SJSA1 (cell line): ENCODE results near the gene NSD1. TPM values are rescaled to one million over a fixed set of nuclear protein-coding genes. Genes with fewer than 3 reads are reported as not detected.

ENCODE experiments used
- DNase-seq, 2 experiments: peaks; one replicate each; pipeline ENCODE4 v3.0.0-alpha.2; 2015 to 2020; ENCODE audit warnings: low spot score in 2 of 2, low read depth in 1 of 2
- H3K27ac ChIP-seq: fragments of 250-450 bp; sonication (Bioruptor Pico); 2 replicates; pipeline ENCODE4 v1.5.1; 2020; ENCODE audit warnings: mild to moderate bottlenecking, moderate library complexity
- H3K27me3 ChIP-seq: fragments of 250-450 bp; sonication (Bioruptor Pico); replicated peaks from 2 replicates; pipeline ENCODE4 v1.5.1; 2020; ENCODE audit warnings: mild to moderate bottlenecking, moderate library complexity
- H3K36me3 ChIP-seq: fragments of 250-450 bp; sonication (Bioruptor Pico); 2 replicates; pipeline ENCODE4 v1.5.1; 2020; ENCODE audit warnings: mild to moderate bottlenecking
- H3K4me1 ChIP-seq: fragments of 250-450 bp; sonication (Bioruptor Pico); replicated peaks from 2 replicates; pipeline ENCODE4 v1.6.1; 2021; ENCODE audit warnings: mild to moderate bottlenecking
- H3K4me3 ChIP-seq: fragments of 250-450 bp; sonication (Bioruptor Pico); 2 replicates; pipeline ENCODE4 v1.5.1; 2020; ENCODE audit warnings: mild to moderate bottlenecking
- H3K9me3 ChIP-seq: fragments of 250-450 bp; sonication (Bioruptor Pico); replicated peaks from 2 replicates; pipeline ENCODE4 v1.5.1; 2020; ENCODE audit warnings: mild to moderate bottlenecking
- total RNA-seq: library from RNA; depleted of rRNA; stranded (reverse); fragments of >200 nt; shearing (Covaris generic); gene quantifications from 2 replicates; pipeline ENCODE4 v1.2.3, GENCODE V29; 2014; rRNA removed

Gene NSD1, protein sequence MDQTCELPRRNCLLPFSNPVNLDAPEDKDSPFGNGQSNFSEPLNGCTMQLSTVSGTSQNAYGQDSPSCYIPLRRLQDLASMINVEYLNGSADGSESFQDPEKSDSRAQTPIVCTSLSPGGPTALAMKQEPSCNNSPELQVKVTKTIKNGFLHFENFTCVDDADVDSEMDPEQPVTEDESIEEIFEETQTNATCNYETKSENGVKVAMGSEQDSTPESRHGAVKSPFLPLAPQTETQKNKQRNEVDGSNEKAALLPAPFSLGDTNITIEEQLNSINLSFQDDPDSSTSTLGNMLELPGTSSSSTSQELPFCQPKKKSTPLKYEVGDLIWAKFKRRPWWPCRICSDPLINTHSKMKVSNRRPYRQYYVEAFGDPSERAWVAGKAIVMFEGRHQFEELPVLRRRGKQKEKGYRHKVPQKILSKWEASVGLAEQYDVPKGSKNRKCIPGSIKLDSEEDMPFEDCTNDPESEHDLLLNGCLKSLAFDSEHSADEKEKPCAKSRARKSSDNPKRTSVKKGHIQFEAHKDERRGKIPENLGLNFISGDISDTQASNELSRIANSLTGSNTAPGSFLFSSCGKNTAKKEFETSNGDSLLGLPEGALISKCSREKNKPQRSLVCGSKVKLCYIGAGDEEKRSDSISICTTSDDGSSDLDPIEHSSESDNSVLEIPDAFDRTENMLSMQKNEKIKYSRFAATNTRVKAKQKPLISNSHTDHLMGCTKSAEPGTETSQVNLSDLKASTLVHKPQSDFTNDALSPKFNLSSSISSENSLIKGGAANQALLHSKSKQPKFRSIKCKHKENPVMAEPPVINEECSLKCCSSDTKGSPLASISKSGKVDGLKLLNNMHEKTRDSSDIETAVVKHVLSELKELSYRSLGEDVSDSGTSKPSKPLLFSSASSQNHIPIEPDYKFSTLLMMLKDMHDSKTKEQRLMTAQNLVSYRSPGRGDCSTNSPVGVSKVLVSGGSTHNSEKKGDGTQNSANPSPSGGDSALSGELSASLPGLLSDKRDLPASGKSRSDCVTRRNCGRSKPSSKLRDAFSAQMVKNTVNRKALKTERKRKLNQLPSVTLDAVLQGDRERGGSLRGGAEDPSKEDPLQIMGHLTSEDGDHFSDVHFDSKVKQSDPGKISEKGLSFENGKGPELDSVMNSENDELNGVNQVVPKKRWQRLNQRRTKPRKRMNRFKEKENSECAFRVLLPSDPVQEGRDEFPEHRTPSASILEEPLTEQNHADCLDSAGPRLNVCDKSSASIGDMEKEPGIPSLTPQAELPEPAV (N-terminal part only)
- total RNA-seq = 41.4 and 47.7 TPM in 2 replicates

DNA sequence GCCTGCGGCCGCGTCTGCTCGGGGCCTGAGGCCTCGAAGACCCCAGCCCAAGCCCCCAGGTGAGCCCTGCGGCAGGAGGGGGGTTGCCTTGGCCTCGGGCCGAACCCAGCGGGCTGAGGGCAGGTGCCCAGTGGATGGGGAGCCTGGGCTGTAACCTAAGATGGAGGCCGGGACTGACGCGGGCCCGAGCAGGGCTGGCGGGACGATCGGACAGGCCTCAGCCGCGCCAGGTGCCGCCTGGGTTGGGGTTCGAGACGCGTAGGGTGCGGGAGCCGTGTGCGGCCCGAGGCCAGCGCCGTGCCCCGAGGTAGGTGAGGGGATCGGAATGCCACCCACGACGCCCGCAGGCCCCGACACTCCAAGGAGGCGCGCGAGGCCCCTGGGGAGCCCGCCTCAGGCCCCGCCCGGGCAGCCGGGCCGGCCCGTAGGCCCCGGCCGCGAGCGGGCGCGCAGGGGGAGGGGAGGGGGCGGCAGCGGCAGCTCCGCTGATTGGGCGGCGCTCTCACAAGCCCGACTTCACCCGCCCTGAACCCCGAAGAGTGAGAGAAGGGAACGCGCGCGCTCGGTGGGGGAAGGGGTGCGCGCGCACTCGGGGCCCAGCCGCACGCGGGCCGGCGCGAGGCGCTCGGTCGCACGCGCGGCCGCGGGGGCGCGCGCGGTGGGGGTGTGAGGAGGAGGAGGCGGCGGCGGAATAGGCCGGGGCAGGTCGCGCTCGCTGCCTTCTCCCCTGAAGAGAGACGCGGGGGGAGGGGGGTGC, at the start of gene NSD1:
NSD1 (plus strand) TSS at position 678 of the 757 bp plus-strand sequence. CDS start 1,331 bp downstream, outside the sequence.
- Histone ChIP-seq H3K36me3 (peaks cover 40% of the 10 kb centered on the region), H3K4me1 (peaks cover 49% of the 10 kb centered on the region), H3K27me3 (no peaks in the 10 kb centered on the region), H3K4me3 (peak within 1 kb of the TSS; percentile 68), H3K9me3 (peaks cover 7% of the 10 kb centered on the region; the same call in 1 of the 2 replicates), H3K27ac (peak within 1 kb of the TSS; percentile 28)
- peak; percentile 73 to 84 for DNase-seq

DNA sequence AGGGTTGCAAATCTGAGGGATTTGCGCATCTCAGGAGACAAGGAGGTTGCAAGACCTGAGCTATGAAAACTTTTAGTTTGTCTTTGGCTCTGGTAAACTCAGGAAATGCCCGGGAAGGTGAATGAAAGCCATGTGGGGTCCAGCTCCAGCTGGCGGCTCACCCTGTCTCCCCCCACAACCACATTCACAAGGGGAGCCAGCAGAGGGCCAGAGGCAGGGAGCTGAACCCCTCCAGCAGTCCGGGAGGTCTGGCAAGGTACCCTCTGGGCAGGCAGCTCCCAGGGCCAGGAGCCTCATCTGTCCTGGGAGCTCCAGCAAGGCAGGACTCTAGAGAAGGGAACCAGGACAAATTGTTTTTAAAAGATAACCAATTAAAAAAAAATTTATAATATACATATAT, 49.4 kb upstream of the NSD1 start:
- H3K27me3 ChIP-seq = peaks cover 10% of the 10 kb centered on the region; the same call in 1 of the 2 replicates
- DNase-seq = no peak
- H3K4me1 ChIP-seq = peaks cover 7% of the 10 kb centered on the region
- no peak overlapping the region for H3K4me3 ChIP-seq
- no peaks in the 10 kb centered on the region for H3K36me3 ChIP-seq
- no peaks in the 10 kb centered on the region for H3K9me3 ChIP-seq
- H3K27ac ChIP-seq = no peak overlapping the region

DNA sequence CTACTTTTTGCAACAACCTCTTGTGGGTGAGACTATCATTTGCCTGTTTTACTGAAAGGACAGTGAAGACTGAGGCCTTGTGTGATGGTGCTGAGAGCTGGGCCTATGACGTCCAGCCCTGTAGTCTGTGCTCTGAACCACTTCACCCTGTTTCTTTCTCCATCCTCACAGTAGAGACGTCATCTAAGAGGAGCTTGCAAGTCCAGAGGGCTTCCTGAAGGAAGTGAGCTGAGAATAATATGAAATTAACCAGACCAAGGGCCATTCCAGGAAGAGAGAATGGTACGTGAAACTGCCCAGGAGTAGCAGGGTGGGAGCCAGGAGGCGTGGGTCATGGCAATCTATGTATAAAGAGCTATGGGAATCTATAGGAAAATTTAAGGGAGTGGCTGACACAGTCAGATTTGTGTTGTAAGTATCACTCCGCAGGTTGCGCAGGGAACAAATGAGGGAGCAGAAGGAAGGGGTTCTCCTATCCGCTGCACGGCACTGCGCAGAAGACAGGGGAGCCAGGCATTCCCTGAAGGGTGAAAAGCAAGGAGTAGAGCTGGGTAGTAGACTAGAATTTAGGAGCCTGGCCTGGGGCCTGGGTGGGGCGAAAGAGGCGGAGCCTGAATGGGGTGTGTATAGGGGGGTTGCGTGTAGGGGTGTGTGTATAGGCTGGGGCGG, 47.5 kb upstream of the NSD1 start:
- H3K4me3 ChIP-seq = no peak overlapping the region
- H3K27me3 ChIP-seq = peaks cover 10% of the 10 kb centered on the region; the same call in 1 of the 2 replicates
- peaks cover 7% of the 10 kb centered on the region for H3K4me1 ChIP-seq
- no peaks in the 10 kb centered on the region for H3K36me3 ChIP-seq
- no peak for DNase-seq
- no peak overlapping the region for H3K27ac ChIP-seq
- H3K9me3 ChIP-seq = no peaks in the 10 kb centered on the region

DNA sequence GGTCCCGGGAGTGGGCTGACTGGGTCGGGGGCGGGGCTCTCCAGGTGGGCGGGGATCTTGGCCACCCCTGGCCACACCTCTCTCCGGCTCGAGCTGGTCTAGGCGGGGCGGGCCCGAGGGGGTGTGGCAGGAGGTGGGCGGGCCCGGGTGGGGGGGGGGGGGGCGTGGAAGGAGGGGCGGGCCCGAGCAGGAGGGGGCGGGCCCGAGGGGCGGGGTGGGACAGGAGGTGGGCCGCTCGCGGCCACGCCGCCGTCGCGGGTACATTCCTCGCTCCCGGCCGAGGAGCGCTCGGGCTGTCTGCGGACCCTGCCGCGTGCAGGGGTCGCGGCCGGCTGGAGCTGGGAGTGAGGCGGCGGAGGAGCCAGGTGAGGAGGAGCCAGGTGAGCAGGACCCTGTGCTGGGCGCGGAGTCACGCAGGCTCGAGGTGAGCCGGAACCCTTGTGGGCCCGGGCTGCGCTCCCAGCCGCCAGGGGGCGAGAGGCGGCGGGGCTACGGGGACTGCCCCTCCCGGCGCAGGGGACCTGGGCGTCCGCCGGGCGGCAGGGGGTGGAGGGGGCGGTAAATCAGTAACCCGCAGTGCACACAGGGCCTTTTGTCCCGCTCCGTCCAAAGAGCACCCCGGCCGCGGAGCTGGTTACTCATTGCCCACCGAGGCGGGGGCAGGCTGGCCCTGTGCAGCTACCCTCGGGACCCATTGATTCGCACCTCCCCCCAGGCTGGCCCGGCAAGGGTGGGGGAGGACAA, 46.7 kb upstream of the NSD1 start, which contains the start of gene FGFR4:
FGFR4 (plus strand) TSS at position 262 of the 744 bp plus-strand sequence. CDS start 2,688 bp downstream, outside the sequence.
- H3K27ac ChIP-seq = no peak within 1 kb of the TSS
- H3K4me1 ChIP-seq = peaks cover 7% of the 10 kb centered on the region
- peak within 1 kb of the TSS; percentile 38 for H3K4me3 ChIP-seq
- DNase-seq = peak; percentile 79 to 80
- H3K27me3 ChIP-seq = peaks cover 10% of the 10 kb centered on the region; the same call in 1 of the 2 replicates
- no peaks in the 10 kb centered on the region for H3K9me3 ChIP-seq
- H3K36me3 ChIP-seq = no peaks in the 10 kb centered on the region

DNA sequence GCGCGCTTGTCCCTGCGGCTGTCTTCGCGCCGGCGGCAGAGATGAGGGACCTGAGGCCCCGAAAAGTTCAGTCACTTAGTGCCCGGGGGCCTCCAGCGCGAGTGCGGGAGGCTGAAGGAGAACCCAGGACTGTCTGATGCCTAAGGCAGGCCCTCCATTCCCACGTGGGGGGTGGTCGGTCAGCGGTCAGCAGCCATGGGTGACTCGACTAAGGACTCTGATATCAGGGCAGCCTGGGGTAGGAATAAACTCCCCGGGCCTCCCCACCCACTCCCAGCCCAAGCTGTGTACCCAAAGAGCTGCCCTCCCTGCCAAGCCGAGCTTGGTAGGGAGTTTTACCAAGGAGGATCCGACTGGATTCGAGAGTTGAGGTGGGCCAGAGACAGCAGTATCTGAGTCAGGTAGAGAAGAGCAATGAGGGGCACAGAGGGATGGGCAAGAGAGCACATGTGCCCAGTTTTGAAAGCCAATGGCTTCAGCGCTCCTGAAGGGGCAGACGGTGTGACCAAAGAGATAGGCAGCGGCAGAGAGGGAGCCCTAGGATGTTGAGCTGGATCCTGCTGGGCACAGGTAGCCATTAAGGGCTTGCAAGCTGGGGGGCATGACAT, 46.1 kb upstream of the NSD1 start:
- H3K4me1 ChIP-seq = peaks cover 7% of the 10 kb centered on the region
- H3K9me3 ChIP-seq = no peaks in the 10 kb centered on the region
- H3K36me3 ChIP-seq = no peaks in the 10 kb centered on the region
- H3K4me3 ChIP-seq = peak overlapping the region; percentile 38
- no peak overlapping the region for H3K27ac ChIP-seq
- DNase-seq = no peak
- peaks cover 10% of the 10 kb centered on the region; the same call in 1 of the 2 replicates for H3K27me3 ChIP-seq

DNA sequence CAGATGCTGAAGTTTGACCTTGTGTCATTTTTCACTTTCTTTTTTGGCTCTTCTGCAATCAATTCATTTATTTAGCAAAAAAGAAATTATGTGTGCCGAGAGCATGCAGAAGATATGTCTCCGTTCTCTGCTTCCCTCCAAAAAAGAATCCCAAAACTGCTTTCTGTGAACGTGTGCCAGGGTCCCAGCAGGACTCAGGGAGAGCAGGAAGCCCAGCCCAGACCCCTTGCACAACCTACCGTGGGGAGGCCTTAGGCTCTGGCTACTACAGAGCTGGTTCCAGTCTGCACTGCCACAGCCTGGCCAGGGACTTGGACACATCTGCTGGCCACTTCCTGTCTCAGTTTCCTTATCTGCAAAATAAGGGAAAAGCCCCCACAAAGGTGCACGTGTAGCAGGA, 44.4 kb upstream of the NSD1 start:
- Histone ChIP-seq H3K4me1 (peaks cover 7% of the 10 kb centered on the region), H3K27ac (no peak overlapping the region), H3K36me3 (no peaks in the 10 kb centered on the region), H3K9me3 (no peaks in the 10 kb centered on the region), H3K4me3 (no peak overlapping the region), H3K27me3 (0 out of 2 replicates have a peak, but pooled peaks cover 4% of the 10 kb centered on the region)
- no peak for DNase-seq

DNA sequence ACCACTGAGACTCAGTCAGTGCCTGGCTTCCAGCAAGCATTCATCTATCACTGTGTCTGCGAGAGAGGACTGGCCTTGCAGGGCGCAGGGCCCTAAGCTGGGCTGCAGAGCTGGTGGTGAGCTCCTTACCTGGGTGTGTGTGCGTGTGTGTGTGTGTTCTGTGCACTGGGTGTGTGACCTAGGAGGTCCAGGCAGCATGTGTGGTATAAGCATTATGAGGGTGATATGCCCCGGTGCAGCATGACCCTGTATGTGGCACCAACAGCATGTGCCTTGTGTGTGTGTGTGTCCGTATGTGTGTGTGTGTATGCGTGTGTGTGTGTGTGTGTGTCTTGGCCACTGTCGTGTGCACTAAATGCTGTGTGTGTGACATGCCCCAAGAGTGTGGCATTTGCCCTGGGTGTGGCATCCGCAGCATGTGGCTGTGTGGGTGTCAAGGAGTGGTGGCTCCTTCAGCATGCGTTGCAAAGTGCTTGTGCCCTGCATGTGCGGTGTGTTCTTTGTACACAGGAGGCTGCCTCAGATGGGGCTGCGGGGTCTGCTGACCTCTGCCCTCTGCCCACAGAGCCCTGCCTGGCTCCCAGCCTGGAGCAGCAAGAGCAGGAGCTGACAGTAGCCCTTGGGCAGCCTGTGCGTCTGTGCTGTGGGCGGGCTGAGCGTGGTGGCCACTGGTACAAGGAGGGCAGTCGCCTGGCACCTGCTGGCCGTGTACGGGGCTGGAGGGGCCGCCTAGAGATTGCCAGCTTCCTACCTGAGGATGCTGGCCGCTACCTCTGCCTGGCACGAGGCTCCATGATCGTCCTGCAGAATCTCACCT, 43.5 kb upstream of the NSD1 start:
- Histone ChIP-seq H3K27me3 (0 out of 2 replicates have a peak, but pooled peaks cover 3% of the 10 kb centered on the region), H3K36me3 (no peaks in the 10 kb centered on the region), H3K27ac (no peak overlapping the region), H3K4me1 (peaks cover 7% of the 10 kb centered on the region), H3K9me3 (no peaks in the 10 kb centered on the region), H3K4me3 (no peak overlapping the region)
- DNase-seq = no peak

DNA sequence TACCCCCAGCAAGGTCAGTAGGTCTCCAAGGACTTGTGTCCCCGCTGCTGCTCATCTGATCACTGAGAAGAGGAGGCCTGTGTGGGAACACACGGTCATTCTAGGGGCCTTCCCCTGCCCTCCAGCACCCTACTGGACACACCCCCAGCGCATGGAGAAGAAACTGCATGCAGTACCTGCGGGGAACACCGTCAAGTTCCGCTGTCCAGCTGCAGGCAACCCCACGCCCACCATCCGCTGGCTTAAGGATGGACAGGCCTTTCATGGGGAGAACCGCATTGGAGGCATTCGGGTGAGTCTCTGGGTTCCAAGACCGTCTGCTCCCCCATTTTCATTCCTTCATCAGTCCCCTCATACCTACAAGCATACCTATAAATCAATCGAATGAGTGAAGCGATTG, 42.8 kb upstream of the NSD1 start:
- Histone ChIP-seq H3K4me3 (no peak overlapping the region), H3K27me3 (0 out of 2 replicates have a peak, but pooled peaks cover 4% of the 10 kb centered on the region)
- no peak for DNase-seq

DNA sequence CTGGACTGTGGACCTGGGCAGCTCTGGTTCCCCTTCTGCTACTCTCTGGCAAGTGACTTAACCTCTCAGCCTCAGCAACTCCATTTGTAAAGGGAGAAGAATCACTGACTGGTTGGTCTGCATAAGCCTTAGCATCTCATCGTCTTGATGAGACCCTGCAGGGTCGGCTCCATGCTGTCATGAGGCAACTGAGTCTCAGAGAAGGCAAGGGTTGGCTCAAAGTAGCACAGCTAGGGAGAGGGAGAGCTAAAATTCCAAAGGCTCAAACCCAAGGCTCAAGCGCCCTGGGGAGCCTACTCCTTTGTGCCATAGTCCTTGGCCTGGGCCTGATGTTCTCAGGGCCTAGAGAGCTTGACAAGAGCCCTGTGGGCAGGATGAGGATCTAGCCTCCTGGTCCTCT, 42.3 kb upstream of the NSD1 start:
- no peak overlapping the region for H3K4me3 ChIP-seq
- no peak for DNase-seq
- H3K9me3 ChIP-seq = no peaks in the 10 kb centered on the region
- no peak overlapping the region for H3K27ac ChIP-seq
- 0 out of 2 replicates have a peak, but pooled peaks cover 5% of the 10 kb centered on the region for H3K27me3 ChIP-seq
- H3K4me1 ChIP-seq = peaks cover 7% of the 10 kb centered on the region
- H3K36me3 ChIP-seq = no peaks in the 10 kb centered on the region

More for the DNA sequence above, 42.8 kb upstream of the NSD1 start:
- H3K9me3 ChIP-seq = no peaks in the 10 kb centered on the region
- H3K4me1 ChIP-seq = peaks cover 7% of the 10 kb centered on the region
- no peak overlapping the region for H3K27ac ChIP-seq
- no peaks in the 10 kb centered on the region for H3K36me3 ChIP-seq

DNA sequence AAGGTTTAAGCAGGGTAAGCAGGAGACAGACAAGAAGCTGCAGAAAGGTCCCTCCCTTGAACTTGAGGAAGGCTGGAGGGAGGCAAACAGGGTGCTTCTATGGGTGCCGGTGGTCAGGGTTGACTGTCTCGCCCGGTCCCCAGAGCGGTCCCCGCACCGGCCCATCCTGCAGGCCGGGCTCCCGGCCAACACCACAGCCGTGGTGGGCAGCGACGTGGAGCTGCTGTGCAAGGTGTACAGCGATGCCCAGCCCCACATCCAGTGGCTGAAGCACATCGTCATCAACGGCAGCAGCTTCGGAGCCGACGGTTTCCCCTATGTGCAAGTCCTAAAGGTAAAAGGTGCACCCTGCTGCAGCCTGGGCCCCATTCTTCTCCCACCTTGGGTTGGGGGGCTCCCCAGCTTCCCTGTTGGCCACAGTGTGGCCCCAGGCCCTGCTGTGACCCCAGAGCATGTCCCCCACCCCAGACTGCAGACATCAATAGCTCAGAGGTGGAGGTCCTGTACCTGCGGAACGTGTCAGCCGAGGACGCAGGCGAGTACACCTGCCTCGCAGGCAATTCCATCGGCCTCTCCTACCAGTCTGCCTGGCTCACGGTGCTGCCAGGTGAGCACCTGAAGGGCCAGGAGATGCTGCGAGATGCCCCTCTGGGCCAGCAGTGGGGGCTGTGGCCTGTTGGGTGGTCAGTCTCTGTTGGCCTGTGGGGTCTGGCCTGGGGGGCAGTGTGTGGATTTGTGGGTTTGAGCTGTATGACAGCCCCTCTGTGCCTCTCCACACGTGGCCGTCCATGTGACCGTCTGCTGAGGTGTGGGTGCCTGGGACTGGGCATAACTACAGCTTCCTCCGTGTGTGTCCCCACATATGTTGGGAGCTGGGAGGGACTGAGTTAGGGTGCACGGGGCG, 41.1 kb upstream of the NSD1 start:
- H3K9me3 ChIP-seq = no peaks in the 10 kb centered on the region
- no peak for DNase-seq
- no peaks in the 10 kb centered on the region; the same call in 1 of the 2 replicates for H3K4me1 ChIP-seq
- H3K36me3 ChIP-seq = no peaks in the 10 kb centered on the region
- no peak overlapping the region for H3K27ac ChIP-seq
- 0 out of 2 replicates have a peak, but pooled peaks cover 5% of the 10 kb centered on the region for H3K27me3 ChIP-seq
- H3K4me3 ChIP-seq = no peak overlapping the region
